ENCODE data around the gene DHX35.

GRCh38 chr20:39057143-39057542, 95.0 kb downstream of the DHX35 start:
- TF ChIP-seq CTCF (IDR thresholded peaks at IDR 0.05), result no peak
- no peak for TF ChIP-seq POLR2A (IDR thresholded peaks at IDR 0.05)
- no peak for TF ChIP-seq EP300 (IDR thresholded peaks at IDR 0.05)

All from tibial nerve (tissue), 4 donors.